GM23248 (cell line): Measurements from ENCODE around the gene GPR39. TPM values are rescaled to one million over a fixed set of nuclear protein-coding genes. Genes with fewer than 3 reads are reported as not detected.

Experiments
- DNase-seq: peaks from one replicate; pipeline ENCODE4 v3.0.0-alpha.2; 2015
- H2AFZ ChIP-seq: fragments of 200-600 bp; sonication (generic); 2 replicates; pipeline ENCODE4 v1.6.1; 2016; ENCODE audit warnings: antibody characterized with exemption
- H3F3A ChIP-seq: fragments of 200-600 bp; sonication (generic); 2 replicates; pipeline ENCODE4 v1.6.1; 2016; ENCODE audit warnings: mild to moderate bottlenecking, antibody characterized with exemption, mixed run types; ENCODE audit not compliant: insufficient read depth
- H3K27ac ChIP-seq: fragments of 200-600 bp; sonication (generic); 2 replicates; pipeline ENCODE4 v1.5.1; 2016; ENCODE audit warnings: mild to moderate bottlenecking
- H3K27me3 ChIP-seq: fragments of 200-600 bp; sonication (generic); replicated peaks from 2 replicates; pipeline ENCODE4 v1.6.1; 2016; ENCODE audit warnings: mild to moderate bottlenecking; ENCODE audit not compliant: insufficient read depth
- H3K36me3 ChIP-seq: fragments of 200-600 bp; sonication (generic); 2 replicates; pipeline ENCODE4 v1.6.1; 2016; ENCODE audit warnings: low read depth, mild to moderate bottlenecking
- H3K4me1 ChIP-seq: fragments of 200-600 bp; sonication (generic); 2 replicates; pipeline ENCODE4 v1.6.1; 2016; ENCODE audit warnings: mild to moderate bottlenecking; ENCODE audit not compliant: insufficient read depth
- H3K4me2 ChIP-seq: fragments of 200-600 bp; sonication (generic); one replicate; pipeline ENCODE4 v1.6.1; 2016; ENCODE audit warnings: mild to moderate bottlenecking; ENCODE audit not compliant: unreplicated experiment
- H3K4me3 ChIP-seq: fragments of 200-600 bp; sonication (generic); 2 replicates; pipeline ENCODE4 v1.5.1; 2016; ENCODE audit warnings: mild to moderate bottlenecking
- H3K79me2 ChIP-seq: fragments of 200-600 bp; sonication (generic); 2 replicates; pipeline ENCODE4 v1.6.1; 2016; ENCODE audit warnings: mild to moderate bottlenecking; ENCODE audit not compliant: insufficient read depth
- H3K9ac ChIP-seq: fragments of 200-600 bp; sonication (generic); 2 replicates; pipeline ENCODE4 v1.6.1; 2016; ENCODE audit warnings: mild to moderate bottlenecking
- H3K9me2 ChIP-seq: fragments of 200-600 bp; sonication (generic); 2 replicates; pipeline ENCODE4 v1.6.1; 2016; ENCODE audit warnings: mixed run types, mild to moderate bottlenecking, moderate library complexity; ENCODE audit not compliant: insufficient read depth
- H3K9me3 ChIP-seq: fragments of 200-600 bp; sonication (generic); one replicate; pipeline ENCODE4 v1.6.1; 2017; ENCODE audit warnings: low read depth
- H4K20me1 ChIP-seq: fragments of 200-600 bp; sonication (generic); 2 replicates; pipeline ENCODE4 v1.6.0; 2016; ENCODE audit not compliant: insufficient read depth
- EZH2 ChIP-seq: fragments of 200-600 bp; sonication (generic); IDR thresholded peaks from 2 replicates; pipeline ENCODE4 v1.6.1; 2018; ENCODE audit warnings: antibody characterized with exemption, mild to moderate bottlenecking; ENCODE audit not compliant: insufficient read depth, poor library complexity, severe bottlenecking
- EZH2phosphoT487 ChIP-seq: fragments of 200-600 bp; sonication (generic); IDR thresholded peaks from 2 replicates; pipeline ENCODE4 v1.6.1; 2018; ENCODE audit warnings: antibody characterized with exemption, moderate library complexity, mild to moderate bottlenecking, low read depth; ENCODE audit not compliant: insufficient read depth
- WGBS, 2 experiments: methylation state at CpG; one replicate each; pipeline ENCODE4 v1.1.6; 2015 to 2017; ENCODE audit warnings: low lambda C conversion rate in 2 of 2, low coverage in 1 of 2; ENCODE audit errors: missing lambda C conversion rate in 2 of 2; 5-methylcytosine and 5-hydroxymethylcytosine counted together
- in situ Hi-C: fragments of 300-500 bp; cut with MboI; formaldehyde crosslinking; loops from 2 replicates; pipeline ENCODE4 v1.15.0; 2020
- polyA plus RNA-seq: library from polyadenylated mRNA; unstranded; fragments of >200 nt; fragmentation: Nextera tagmentation; extraction: Ambion mirVana; gene quantifications from 2 replicates; pipeline ENCODE4 v1.2.1, GENCODE V29; 2016
- total RNA-seq: library from RNA; depleted of rRNA; stranded (reverse); fragments of >200 nt; shearing (Covaris generic); gene quantifications from 2 replicates; pipeline ENCODE4 v1.2.3, GENCODE V29; 2014

Gene GPR39
- total and polyA plus RNA-seq, 2 experiments from 2014 or later, result 1.6 to 2.6 TPM

DNA sequence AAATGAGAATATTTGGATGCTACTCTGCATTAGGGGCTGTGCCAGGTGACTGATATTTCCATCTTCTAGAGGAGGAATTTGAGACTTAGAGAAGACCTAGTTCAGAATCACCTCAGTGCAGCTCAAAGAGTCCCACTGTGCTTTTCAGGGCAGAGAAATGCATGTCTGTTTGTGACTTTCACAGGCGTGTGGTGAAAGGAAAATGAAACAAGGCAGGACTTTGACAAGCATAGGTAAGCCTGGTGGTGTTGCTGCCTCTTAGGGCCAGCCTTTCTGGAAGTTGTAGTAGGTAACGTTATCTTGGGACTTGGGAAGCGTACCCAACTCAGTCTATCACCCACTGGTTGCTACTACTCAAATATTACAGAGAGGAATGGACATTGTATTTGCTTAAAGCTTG, 2.6 kb downstream of the GPR39 start:
- no peaks in the 10 kb centered on the region for H3K36me3 ChIP-seq
- no peak overlapping the region for H3K4me2 ChIP-seq
- peaks cover 30% of the 10 kb centered on the region for H3K4me1 ChIP-seq
- no peaks in the 10 kb centered on the region for H4K20me1 ChIP-seq
- H3K9me2 ChIP-seq, result no peaks in the 10 kb centered on the region
- H3K9me3 ChIP-seq, result no peaks in the 10 kb centered on the region
- TF ChIP-seq EZH2 (no peak), EZH2phosphoT487 (no peak)
- DNase-seq, result no peak
- no peak overlapping the region for H3K4me3 ChIP-seq
- H2AFZ ChIP-seq, result no peak overlapping the region
- in situ Hi-C loops, result no loop called here
- WGBS, 2 experiments, result 75 to 91% methylated on average over 3 of the region's 3 CpGs
- H3K27me3 ChIP-seq, result no peaks in the 10 kb centered on the region
- H3K79me2 ChIP-seq, result no peaks in the 10 kb centered on the region
- no peak overlapping the region for H3K27ac ChIP-seq
- peaks cover 16% of the 10 kb centered on the region for H3F3A ChIP-seq
- H3K9ac ChIP-seq, result no peak overlapping the region

GRCh38 chr2:132419941-132420340, 3.3 kb downstream of the GPR39 start:
- in situ Hi-C loops, result no loop called here
- H4K20me1 ChIP-seq, result no peaks in the 10 kb centered on the region
- no peak overlapping the region for H3K4me3 ChIP-seq
- H3K27me3 ChIP-seq, result no peaks in the 10 kb centered on the region
- no peaks in the 10 kb centered on the region for H3K79me2 ChIP-seq
- no peak for TF ChIP-seq EZH2phosphoT487
- TF ChIP-seq EZH2, result no peak
- H3F3A ChIP-seq, result peaks cover 19% of the 10 kb centered on the region
- DNase-seq, result no peak
- peaks cover 35% of the 10 kb centered on the region for H3K4me1 ChIP-seq
- no peak overlapping the region for H2AFZ ChIP-seq
- no peak overlapping the region for H3K4me2 ChIP-seq
- H3K9me3 ChIP-seq, result no peaks in the 10 kb centered on the region
- WGBS, 2 experiments, result 87 to 89% methylated on average over 6 of the region's 6 CpGs
- H3K9me2 ChIP-seq, result no peaks in the 10 kb centered on the region
- H3K9ac ChIP-seq, result no peak overlapping the region
- H3K36me3 ChIP-seq, result no peaks in the 10 kb centered on the region
- no peak overlapping the region for H3K27ac ChIP-seq

DNA sequence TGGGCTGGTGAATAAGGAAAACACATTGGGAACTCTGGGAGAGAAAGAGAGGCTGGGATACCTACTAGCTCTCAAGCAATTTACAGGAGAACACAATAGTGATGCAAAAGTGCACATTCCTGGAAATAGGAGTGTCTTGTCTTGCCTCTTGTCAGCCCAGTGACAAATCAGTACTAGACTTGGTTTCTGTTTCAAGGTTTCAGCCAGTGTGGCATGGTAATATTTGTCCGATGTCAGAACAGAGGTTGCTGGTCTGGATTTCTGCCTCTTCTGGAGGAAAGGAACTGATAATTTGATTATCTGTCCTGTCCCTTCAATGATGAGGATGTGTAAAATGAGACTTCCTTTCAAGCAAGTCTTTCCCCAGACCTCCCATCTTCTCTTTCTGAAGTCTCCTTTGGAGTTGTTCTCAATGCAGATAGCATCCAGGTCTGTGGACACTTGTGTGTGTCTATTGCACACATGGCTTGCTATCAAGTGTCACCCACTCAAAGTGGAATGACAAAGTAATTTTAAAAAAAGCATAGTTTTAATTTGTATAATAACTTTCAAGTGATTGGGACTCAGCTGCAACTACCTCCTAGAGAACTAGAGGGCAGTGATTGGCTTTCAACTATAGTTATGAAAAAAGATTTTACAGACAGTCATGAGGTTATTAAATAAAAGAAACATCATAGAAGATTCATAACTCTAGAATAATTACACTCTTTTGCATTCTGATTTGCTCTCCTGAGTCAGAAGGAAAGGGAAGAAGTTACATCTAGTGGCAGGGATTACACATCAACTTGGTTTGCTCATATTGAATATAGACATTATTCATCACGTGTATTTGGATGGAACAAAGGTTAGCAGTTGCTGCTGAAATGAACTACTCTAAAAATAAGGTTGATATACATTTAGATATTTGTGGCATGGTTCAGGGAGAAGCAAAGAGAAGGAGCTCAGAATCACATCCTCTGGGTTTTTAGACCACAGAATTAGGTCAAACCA, 4.5 kb downstream of the GPR39 start:
- no peak for TF ChIP-seq EZH2phosphoT487
- TF ChIP-seq EZH2, result no peak
- no peak overlapping the region for H3K9ac ChIP-seq
- no peaks in the 10 kb centered on the region for H3K9me3 ChIP-seq
- H3K79me2 ChIP-seq, result no peaks in the 10 kb centered on the region
- H3K9me2 ChIP-seq, result no peaks in the 10 kb centered on the region
- H3K36me3 ChIP-seq, result no peaks in the 10 kb centered on the region
- no peaks in the 10 kb centered on the region for H4K20me1 ChIP-seq
- H3F3A ChIP-seq, result 0 out of 2 replicates have a peak, but pooled peaks cover 11% of the 10 kb centered on the region
- no peak overlapping the region for H3K27ac ChIP-seq
- in situ Hi-C loops, result no loop called here
- DNase-seq, result peak; percentile 48
- H2AFZ ChIP-seq, result peak overlapping the region; percentile 55
- peaks cover 26% of the 10 kb centered on the region for H3K4me1 ChIP-seq
- H3K27me3 ChIP-seq, result no peaks in the 10 kb centered on the region
- H3K4me2 ChIP-seq, result peak overlapping the region; percentile 64
- 0 out of 2 replicates have a peak overlapping the region, but pooled peaks have one; percentile 9 for H3K4me3 ChIP-seq
- 41% methylated on average over 2 of the region's 2 CpGs for WGBS, 2 experiments

DNA sequence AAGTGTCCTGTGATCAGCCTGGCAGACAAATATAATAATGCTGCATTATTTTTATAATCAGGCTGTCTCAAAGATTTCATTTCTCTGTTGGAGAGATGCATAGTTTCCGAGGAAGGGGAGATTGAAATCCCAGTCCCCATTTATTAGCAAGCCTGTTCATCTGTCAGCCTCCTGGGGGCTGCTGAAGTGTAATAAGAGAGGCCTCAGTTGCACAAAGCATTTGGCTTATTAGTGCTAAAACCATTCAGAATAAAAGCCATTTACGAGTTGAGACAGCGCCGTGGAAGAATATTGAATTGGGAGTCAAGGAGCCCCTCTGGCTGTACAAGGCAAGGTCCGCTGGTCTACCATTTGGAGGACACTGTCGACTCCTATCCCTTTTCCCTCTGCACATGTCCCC, 6.1 kb downstream of the GPR39 start:
- H3F3A ChIP-seq, result 0 out of 2 replicates have a peak, but pooled peaks cover 11% of the 10 kb centered on the region
- H3K36me3 ChIP-seq, result no peaks in the 10 kb centered on the region
- no peaks in the 10 kb centered on the region for H3K9me2 ChIP-seq
- H3K79me2 ChIP-seq, result no peaks in the 10 kb centered on the region
- 97 to 99% methylated on average over 6 of the region's 6 CpGs for WGBS, 2 experiments
- no peaks in the 10 kb centered on the region for H3K27me3 ChIP-seq
- H2AFZ ChIP-seq, result no peak overlapping the region
- TF ChIP-seq EZH2 (no peak), EZH2phosphoT487 (no peak)
- no peak overlapping the region for H3K9ac ChIP-seq
- H3K9me3 ChIP-seq, result no peaks in the 10 kb centered on the region
- in situ Hi-C loops, result no loop called here
- no peaks in the 10 kb centered on the region for H4K20me1 ChIP-seq
- H3K4me3 ChIP-seq, result no peak overlapping the region
- no peak overlapping the region for H3K27ac ChIP-seq
- no peak for DNase-seq
- H3K4me2 ChIP-seq, result no peak overlapping the region
- H3K4me1 ChIP-seq, result peaks cover 21% of the 10 kb centered on the region
